DMS79 (cell line): Measurements from ENCODE around the gene POU6F2.
A peak's percentile ranks its signal among the peaks of the same experiment; 100 is the strongest.

Experiments
- DNase-seq: peaks from one replicate; lab custom pipeline; 2025; lab: John Stamatoyannopoulos, UW

Gene POU6F2

DNA sequence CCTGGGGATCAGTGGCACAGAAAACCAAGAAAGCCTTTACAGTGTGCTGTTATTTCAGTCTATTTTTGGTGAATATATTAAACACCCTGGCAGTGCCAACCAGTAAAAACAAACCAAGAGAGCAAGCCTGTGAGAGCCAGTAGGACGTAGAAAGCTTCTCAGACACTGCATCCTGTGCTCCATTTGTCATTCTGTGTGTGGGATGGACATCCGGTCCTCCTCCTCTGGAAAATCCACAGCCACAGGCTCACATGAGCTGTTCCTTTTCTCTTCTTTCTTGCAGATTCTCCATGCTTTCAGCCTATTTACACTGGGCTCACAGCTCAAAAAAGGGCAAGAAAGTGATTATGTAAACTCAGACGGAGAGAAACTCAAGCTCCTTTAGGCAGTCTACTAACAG is 468.8 kb downstream of the POU6F2 start:
- DNase-seq = no peak

DNA sequence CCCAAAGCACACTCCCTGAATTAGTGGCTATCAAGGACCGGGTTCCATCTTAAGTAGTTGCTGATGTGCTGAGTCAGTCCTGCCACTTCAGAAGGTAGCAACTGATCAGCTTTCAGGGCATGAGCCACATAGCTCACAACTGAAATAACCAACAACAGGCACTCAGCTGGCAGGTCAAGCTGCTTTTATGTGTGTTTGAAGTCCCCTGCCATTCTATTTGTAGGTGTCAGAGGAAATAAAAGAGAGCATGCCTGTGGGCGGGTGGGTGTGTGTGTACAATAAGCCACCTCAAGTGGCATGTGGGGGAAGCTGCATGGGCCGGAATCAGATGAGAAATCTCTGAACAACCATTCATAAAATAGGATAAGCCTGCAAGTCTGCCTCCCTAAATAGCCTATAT is 474.2 kb downstream of the POU6F2 start:
- no peak for DNase-seq

DNA sequence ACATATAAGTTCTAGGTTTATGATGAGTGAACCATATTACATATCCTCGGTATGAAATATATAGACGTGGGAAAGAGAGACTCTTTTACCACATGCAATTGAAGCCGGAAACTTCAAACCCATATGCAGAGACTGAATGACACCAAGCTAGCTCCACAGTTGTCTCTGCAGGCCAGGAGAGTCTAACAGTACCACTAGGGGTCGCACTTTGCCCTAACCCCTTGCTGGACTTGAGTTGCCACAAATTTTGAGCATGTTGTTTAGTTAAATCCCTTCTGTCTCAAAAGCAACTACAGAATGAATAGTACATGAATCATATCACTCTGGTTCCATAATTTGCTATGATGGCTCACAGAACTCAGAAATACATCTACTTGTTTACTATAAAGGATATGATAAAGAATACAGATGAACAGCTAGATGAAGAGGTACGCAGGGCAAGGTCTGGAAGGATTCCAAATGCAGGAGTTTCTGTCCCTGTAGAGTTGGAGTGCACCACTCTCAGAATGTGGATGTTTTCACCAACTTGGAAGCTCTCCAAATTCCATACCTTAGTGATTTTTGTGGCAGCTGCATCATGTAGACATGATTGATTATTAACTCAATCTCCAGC is 476.1 kb downstream of the POU6F2 start:
- DNase-seq = no peak

DNA sequence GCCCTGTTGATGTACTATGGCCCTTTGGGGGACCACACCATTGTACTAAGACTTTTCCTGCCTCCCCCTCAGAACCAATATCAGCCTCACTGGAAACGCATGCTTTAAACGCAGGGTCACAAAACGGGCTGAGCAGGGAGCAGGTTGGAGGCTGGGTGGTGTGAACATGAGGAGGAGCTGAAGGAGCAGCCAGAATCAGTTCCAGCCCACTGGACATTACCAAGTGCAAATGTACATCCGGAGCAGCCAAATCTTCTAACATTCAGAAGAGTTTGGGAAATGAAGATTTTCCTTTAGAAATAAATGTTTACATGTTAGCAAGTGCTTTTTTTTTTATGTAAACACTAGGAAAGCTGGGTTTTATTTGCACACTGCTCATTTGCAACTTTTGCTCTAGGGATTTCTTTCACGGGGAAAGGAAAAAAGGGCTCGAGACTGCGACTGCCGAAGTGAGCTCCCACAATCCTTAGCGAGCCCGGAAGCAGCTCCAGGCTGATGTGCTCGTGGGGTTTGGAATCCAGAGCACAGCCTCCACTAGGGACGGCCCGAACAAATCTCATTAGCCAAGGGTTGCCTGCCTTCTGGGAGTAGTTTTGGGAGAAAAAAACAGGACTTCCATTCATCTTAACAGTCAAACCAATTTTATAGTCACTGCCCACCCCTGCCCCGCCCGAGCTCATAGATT is 480.5 kb downstream of the POU6F2 start:
- no peak for DNase-seq

DNA sequence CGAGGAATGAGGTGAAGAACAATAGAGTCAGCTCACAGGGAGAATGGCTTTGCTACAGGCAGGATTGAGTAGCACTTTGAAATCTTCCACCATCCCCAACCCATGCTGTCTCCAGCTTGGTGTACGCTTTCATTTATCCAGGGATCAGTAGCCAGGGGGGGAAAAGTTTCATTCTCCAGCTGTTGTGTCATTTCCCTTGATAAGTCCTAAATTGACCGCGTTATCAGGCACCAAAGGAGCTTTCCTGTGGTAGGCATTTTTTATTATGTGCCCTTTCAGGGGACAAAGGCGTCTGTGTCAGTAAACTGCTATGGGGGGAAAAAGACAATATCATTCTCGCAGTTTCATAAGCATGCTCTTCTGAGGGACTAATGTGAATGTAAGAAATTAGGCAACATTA is 481.9 kb downstream of the POU6F2 start:
- DNase-seq = no peak

DNA sequence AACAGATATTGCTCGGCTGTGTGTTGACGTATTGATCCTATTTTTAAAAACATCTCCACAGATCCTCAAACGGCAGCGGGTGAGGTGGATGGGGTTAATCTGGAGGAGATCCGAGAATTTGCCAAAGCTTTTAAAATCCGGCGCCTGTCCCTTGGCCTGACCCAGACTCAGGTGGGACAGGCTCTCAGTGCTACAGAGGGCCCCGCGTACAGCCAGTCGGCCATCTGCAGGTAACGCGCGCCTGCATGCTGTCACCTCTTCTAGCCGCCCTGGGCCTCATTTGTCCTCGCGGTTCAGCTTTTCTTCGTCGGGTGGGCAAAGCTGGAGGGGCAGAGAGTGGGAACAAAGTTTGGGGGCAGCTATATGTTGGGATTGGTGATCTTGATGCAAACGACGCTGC is 482.8 kb downstream of the POU6F2 start:
- no peak for DNase-seq

DNA sequence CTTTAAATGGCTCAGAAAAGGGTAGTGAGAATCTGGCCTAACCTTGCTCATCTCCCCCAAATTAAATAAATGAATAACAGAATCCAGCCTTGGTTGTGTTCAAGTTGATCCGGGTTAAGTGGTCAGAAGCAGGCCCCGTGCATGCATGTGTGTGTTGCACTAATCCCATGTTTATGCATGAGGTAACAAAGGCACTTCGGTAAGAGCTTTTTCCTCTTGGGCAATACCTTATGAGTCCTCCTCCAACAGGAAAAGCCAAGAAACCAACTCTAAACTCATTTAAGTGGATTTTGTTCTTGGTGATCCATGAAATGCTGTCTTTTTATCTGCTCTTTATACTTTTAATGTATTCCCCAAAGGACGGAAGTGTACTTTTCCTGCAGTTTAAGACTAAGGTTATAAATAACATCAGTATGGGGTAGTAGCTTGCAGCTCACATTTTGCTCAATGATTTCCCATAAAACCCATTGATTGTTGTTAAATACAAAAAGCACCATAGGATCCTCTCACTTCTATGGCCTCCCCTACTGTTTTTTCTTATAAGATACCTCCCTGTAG is 483.6 kb downstream of the POU6F2 start:
- no peak for DNase-seq

DNA sequence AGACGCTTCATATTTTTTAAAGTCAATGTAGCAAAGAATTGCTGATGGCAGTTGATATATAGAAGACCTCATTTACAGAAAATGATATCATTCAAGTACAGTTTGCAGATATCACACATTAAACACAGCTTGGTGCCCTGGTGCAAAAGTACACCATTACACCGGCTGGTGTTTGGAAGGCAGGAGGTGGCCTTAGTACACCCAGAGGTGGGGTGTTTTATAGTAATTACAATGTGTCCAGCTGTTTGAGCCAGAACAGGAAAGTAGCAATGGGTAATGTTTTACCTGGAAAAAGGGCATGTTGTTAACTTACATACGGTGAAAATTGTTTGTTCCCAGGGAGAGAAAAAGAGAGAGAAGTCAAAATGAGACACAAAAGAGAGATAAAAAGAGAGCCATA is 485.5 kb downstream of the POU6F2 start:
- DNase-seq = no peak

DNA sequence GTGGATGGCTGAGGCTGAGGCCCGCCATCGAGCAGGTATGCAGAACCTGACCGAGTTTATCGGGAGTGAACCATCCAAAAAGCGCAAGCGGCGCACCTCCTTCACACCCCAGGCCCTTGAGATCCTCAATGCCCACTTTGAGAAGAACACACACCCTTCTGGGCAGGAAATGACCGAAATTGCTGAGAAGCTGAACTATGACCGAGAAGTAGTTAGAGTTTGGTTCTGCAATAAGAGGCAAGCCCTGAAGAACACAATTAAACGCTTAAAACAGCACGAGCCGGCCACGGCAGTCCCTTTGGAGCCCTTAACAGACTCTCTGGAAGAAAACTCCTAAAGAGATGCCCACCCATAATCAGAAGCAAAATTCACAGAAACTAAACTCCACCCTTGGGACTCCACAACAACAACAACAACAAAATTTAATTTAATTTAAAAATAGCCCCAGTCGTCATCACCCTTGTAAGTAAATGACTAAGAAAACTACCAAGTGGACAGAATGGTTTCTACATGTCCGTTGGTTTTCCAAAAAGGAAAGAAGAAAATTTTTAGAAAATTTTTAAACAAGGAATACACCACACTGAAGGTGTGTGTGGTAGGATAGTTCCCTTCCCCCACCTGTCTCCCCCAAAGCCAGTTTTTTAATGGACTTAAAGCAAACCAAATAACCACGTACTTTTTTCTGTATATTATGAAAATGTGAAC is 486.8 kb downstream of the POU6F2 start:
- no peak for DNase-seq

DNA sequence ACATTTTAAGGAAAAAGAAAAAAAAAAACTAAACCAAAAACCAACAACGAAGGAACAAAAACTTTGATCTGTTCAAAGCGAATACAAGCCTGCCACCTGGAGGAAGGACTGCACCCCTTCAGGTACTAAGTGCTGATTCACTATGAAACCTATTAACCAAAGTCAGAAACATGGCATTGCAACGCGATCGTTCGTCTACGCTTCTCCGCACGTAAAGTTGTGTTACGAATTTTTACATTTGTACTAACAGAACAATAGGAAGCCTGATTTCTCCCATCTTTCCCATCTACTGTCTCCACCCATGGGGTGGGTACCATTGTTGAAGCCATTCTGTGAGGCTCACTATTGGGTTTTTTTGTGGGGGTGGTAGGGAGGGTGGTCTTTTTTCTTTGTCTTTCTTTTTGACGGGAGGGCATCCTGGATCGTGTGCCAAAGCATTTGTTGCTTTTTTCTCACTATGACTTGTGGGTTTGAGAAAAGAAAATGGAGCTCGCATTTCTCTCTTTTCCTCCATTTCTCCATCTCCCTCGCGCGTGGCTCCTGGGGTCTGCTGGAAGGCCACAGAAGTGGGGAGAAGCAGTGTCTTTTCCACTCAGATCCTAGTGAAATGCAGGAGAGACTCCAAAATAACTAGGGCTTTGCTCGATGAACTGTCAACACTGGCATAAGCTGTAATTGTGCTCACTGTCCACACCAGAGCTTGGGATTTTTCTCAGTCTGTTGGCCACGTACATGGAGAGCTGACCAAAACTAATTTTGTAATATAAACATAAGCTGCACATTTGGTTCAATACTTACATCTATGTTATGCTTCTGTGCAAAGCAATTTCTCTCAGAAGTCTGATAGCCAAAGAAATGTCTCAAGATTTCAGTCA is 487.6 kb downstream of the POU6F2 start:
- DNase-seq = peak; percentile 8

DNA sequence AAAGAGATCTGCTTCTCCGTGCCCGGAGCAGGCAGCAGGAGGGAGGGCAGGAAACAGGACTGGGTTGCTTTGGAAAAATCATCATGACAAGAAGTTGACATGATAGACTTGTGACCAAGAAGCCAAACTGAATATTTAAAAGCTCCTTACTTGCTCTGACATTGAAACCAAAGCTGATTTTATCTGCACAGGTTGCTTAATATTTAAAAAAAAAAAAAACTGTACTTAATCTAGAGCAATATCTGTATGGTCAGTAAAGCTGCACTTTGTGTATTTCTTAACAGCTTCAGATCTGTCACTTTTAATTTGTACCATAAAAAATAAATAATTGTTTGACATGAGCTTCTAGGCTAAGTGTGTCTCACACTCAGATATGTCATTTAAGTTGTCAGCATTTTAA is 490.6 kb downstream of the POU6F2 start:
- DNase-seq = no peak

DNA sequence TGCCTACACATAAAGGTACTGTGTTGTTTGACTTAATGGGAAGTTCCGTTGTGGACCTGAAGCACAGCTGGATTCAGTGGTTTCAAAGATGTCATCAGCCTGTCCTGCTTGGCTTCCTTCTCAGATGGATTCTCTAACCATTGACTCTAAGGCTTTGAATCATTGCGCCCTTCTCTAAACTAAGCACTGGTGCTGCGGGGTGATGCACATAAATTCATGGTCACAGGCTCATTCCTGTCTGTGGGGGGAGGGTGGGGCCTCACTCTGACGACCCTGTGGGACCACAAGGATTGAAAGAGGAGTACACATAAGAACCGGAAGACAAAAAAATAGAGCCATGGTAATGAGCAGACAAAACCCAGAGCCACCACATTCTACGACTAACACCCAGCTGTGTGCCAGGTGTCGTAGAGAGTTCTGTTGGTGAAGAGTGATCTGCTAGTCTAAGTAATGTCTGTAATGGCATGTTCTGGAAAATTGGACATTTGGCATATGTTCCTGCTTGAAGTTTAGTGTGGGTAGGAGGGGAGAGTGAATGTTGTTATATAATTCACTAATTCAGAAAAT is 491.2 kb downstream of the POU6F2 start:
- no peak for DNase-seq

DNA sequence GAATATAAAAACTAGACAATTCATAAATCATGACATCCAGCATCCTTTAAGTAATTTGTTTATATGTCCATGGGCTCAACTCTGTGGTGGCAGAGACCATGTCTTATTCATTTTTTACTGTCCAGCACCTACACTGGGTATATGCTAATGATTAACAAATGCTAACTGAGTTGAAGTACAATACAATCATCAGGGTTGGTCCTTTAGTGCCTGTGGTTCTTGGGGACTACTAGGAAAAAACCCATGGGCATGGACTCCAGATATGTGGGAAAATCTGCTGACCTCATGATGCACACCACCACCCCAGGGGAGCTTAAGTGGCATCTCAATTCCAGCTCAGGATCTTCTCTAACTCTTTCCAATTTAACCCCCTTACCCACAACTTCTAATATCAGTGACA is 503.2 kb downstream of the POU6F2 start:
- no peak for DNase-seq

DNA sequence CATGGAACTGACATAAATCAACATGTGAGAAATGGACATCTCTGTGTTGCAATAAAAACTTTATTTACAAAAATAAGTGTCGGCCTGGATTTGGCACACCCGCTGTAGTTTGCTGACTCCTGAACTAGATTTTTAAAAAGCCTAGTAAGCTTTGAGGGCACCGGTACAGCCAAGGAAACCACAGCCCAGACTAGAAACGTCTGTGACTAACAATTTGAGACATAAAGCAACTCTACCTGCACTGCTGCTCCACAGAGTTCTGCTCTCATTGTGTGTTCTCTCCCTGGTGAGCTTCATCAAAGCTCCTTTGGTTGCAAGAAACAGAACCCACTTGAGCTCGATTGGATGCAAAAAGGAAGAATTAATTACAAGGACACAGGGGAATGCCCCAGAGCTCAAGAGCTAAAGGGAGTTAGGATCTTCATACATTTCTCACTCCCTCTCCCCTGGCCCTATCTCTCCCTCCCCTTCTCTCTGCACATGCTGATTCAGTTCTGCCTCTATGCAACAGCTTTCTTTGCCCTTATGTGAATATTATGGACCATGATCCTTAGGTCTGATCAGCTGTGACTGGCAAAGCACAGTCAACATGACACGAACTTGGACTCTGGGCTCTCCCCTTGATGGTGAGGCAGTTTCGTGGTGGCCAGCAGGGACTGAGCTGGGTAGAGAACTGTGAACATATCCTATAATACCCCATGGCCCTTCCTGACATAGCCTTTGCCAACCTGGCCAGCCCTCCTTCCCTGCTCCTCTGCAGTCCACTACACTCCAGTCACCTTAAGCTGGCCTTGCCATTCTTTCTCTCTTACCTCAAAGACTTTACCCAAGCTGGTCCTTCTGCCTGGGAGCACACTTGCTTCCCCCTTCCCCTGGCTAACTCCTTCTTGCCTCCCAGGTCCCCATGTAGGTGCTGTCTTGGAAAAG is 511.0 kb downstream of the POU6F2 start:
- no peak for DNase-seq

DNA sequence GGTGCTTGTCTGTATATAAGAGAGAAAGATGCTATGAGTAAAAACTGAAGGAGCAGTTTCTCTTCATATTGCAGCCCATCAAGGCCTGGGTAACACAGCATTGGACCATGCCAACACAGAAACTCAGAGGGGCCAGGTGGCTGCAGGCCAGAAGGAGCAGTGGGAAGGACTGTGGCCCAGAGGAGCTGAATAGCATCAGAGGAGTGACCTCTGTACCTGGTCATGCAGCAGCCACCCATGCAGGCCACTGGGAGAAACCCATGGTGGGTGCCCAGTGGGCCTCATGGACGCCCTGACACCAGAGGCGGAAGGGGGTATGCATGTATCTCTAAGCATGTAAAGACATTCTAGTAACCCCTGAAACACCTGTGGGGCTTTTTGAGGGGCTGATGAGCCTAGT is 512.6 kb downstream of the POU6F2 start:
- no peak for DNase-seq

DNA sequence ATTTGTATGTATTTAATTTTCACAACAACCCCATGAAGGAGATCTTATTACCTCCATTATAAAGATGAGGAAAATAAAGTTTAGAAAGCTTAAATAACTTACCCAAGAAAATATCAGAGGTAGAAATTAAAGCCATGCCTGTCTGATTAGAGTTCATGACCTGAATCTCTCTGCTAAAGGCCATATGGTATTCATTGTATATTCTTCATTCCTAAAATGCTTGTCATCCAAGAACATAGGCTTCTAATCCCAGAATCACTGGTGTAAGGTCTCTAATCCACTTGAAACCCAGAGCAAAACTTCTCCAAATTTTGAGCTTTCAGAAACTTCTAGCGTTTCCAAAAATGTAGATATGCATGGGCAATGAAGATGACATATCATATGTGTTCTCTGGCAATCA is 516.2 kb downstream of the POU6F2 start:
- DNase-seq = no peak

DNA sequence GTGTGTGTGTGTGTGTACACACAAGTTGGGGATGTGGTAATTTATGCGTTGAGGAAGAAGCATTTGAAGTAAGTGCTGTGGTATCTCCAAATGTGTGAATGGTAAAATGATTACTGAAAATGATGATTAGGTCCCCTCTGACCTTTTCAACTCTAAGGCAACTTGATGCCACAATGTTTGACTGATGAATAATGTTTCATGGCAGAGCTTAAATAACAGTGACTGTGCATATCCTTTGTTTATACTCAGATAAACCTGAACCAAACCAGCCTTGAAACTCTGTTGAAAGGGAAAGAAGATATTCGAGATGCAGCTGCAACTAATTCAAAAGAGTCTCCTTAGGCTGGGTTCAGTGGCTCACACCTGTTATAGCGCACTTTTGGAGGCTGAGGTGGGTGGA is 523.6 kb downstream of the POU6F2 start:
- no peak for DNase-seq

DNA sequence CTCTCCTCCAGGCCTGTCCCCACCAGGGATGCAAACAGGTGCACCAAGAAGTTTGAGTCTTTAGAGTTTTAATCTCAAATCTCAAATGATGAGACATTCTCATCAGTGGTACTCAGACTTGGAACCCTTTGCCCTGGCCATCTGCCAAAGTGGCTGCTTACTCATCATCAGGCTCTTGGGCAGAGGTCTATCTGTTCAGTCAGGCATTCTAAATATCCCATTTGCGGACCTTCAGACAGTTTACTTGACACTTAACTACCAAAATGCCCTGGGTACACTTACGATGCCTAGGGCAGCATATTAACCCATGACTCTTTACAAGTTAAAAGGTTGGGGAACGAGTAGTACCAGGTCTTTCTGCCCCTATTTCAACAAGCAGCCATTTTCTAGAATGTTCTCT is 527.3 kb downstream of the POU6F2 start:
- DNase-seq = peak; percentile 31

DNA sequence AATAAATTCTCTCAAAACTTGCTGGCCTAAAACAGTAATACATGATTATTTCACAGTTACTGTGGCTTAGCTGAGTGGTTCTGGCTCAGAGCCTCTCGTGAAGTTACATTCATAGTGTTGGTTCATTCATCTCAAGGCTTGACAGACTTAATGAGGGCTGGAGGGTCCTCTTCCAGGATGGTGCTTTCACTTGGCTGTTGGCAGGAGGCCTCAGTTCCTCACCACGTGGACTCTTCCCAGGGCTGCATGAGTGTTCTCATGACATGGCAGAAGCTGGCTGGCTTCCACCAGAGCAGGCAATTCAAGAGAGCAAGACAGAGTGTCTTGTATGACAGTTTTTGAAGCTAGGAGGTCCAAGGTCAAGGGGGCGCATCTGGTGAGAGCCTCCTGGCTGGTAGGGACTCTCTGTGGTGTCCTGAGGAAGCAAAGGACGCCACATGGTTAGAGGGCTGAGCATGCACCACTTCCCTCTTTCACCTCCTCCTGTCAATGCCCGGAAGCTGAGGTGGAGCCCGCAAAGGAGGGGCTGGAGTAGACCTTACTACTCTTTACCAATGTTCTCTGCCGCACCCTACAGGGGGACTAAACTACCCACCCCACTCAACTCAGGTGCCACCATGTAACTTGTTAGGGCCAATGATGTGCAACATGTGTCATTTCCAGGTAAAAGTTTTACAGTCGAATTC is 530.3 kb downstream of the POU6F2 start:
- DNase-seq = peak; percentile 98

DNA sequence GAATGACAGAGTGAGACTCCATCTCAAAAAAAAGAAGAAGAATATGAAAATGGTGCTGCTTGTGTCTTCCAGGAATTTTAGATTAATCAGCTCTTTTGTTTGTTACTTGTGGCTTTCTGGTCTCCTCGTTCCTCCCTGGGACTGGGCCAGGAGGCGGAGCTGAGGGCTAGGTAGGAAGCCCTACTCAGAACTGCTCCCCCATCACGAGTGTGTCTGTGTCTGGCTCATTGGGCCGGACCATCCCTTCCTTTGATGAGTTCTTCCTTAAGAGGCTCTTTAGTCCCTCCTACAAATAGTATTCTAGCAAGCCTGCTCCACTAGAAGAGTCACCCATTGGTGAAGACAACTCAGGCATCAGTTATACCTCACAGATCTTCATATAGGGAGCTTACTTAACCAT is 531.7 kb downstream of the POU6F2 start:
- no peak for DNase-seq
